ENCODE results near the gene SEMA6B.
"Not testable (repeated sequence)": the region's sequence is repeated elsewhere in the genome, so short reads cannot be mapped to it uniquely, and the experiment has no call there.

Gene SEMA6B

DNA sequence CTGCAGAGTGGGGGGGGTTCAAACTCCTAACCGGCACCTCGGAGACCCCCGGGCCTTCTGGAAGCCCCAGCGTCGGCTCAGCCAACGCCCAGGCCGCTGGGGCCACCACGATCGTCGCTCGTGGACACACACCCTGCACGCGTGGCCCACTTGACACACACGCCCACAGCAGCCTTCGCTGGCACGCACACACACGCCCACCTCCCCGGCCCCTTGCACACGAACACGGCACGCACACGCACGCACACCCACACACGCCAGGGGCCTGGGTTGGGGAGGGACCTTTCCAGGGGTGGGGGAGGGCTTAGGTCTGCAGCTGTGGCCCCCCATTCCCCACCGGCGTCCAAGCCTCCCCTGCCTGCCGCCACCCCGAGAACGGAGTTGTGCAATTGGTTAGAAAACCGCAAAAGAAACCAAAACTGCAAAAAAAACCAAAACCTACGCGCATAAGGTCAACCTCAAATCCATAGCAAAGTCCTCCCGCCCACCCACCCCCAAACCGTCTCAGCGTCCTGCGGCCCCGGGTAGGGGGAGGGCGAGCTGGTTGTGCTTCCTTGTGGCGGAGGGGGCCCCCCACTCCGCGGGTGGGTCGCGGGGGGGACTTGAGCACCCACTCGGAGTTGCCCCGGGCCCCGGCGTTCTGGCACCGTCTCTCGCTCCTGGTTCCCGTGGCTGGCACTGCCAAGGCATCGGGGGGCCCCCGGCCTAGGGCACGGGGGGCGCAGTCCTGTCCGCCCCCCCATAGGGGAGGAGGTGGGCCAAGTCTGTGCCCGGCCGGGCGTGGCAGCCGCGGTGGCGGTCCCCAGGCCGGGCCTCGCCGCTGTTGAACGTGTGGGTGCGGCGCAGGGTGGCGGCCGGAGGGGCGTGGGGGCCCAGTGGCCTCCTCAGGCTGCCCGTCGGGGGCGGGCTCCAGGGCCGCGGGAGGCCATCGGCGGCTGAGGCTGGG, 16.3 kb downstream of the SEMA6B start:
- DNase-seq, result no peak

DNA sequence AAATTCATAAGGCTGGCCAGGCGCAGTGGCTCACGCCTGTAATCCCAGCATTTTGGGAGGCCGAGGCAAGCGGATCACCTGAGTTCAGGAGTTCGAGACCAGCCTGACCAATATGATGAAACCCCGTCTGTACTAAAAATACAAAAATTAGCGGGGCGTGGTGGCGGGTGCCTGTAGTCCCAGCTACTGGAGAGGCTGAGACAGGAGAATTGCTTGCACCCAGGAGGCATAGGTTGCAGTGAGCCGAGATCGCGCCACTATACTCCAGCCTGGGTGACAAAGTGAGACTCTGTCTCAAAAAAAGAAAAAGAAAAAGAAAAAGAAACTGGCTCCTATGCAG, 17.7 kb downstream of the SEMA6B start:
- DNase-seq, result not testable (repeated sequence)

DNA sequence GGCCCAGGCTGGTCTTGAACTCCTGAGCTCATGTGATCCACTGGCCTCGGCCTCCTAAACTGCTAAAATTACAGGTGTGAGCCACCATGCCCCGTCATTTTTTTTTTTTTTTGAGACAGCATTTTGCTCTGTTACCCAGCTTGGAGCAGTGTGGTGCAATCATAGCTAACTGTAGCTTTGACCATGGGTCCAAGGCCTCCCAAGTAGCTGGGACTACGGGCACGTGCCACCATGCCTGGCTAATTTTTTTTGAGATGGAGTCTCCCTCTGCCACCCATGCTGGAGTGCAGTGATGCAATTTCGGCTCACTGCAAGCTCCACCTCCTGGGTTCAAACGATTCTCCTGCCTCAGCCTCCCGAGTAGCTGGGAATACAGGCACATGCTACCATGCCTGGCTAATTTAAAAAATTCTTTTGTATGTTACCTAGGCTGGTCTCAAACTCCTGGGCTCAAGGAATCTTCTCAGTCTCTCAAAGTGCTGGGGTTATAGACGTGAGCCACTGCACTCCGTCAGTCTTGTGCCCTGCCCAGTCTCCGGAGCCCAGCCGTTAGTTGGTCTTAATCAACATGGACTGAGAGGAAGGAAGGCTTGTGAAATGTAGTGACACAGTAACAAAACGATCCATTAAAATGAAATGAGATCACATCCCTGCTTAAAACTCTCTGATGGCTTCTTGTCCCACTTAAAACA, 18.2 kb downstream of the SEMA6B start:
- no peak for DNase-seq

DNA sequence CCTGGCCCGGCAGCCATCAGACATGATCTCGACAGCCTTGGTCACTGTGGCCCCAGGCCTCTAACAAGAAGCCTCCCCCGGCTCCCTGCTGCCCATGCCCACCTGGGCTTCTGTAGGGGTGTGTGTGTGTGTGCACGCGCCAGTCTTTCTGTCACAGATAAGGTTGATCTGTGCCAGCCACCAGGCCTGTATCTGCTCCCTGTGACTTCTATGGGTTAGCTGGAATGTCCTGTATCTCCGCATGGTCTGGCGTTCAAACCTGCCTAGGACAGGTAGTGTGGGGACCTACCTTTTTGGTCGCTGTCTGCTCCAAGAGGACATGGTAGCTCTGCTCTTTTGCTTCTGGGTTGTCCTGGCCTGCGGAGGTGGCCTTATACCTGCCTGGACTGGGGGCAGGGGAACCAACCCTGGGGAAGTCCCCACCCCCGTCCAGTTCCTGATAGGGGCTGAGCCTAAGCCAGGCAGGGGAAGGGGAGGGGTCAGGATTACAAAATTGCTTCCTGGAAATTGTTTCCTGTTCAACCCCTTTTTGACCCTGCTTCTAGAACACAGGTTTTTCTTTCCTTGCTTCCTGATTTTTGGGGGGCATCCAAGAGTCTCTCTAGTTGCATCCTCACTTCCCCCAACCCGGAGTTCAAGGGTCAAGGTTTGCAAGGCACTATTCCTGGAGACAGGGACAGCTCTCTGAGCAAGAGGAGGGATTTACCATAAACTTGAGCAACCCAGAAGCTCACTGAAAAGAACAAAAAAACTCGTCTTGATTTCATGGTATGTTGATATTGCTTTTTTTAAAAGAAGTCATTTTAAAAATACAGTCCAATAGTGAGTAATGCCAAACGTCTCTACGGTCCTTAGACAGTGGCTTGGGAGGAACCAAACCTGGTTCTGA, 19.5 kb downstream of the SEMA6B start, which contains the start of gene LRG1:
Gene LRG1 (minus strand): TSS at position 344 of the 889 bp plus-strand sequence. CDS start 23 bp downstream, at position 321.
- DNase-seq, result peak; percentile 33

DNA sequence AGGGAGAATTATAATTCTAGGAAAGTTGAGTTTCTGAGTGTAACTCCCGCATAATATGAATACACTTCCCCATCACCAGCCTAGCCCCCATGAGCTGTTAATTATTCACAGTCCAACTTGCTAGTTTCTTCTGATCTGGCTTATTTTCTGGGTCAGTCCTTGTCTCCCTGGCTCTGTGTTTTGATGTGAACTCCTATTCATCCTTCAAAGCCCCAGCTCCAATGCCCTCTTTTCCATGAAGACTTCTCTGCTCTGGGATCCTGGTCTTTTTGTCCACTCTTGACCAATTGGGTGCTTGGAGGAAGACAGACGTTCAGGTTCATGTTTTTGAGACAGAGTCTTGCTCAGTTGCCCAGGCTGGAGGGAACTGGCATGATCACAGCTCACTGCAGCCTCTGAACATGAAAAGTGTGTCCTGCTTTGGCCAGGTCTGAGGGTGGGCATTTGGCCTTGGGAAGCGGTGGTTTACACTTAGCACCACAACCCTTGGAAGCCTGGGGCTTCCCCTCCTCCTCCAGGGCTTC, 20.3 kb downstream of the SEMA6B start:
- no peak for DNase-seq

DNA sequence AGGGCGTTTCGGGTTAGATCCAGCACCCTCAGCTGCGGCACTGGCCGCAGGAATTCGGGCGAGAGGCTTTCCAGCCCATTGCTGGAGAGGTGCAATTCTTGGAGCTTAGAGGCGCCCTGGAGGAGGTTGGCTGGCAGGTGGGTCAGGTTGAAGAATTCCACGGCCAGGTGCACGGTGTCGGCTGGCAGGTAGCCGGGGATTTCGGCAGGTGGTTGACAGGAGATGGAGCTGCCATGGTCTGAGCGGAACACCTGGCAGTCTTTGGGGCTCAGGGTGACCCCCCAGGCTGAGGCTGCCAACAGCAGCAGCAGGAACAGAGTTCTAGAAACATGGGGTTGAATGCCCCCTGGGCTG, 20.9 kb downstream of the SEMA6B start:
- DNase-seq, result no peak

DNA sequence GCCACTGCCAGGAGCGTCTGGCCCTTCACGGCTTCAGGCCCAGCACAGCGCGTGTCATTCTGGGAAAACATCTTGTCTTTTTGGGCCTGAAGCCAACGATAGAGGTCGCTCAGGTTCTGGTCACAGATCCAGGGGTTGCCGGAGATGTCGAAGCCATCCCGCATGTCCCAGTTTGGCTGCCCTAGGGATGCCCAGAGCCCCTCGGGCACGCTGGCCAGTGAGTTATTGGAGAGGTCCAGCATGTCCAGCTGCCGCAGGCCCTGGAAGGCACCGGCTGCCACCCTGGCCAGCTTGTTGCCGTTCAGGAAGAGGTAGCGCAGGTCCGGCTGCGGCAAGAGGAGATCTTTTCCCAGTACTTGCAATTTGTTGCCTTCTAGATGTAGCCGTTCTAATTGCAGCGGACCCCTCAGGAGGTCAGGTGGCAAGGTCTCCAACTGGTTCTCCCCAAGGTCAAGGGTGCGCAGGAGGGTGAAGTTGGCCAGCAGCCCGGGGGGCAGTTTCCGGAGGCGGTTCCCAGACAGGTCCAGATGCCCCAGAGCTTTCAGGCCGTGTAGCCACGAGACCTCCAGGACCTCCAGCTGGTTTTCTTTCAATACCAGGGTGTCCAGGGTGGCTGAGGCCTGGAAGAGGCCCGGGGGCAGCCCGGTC, 21.4 kb downstream of the SEMA6B start:
- DNase-seq, result no peak

DNA sequence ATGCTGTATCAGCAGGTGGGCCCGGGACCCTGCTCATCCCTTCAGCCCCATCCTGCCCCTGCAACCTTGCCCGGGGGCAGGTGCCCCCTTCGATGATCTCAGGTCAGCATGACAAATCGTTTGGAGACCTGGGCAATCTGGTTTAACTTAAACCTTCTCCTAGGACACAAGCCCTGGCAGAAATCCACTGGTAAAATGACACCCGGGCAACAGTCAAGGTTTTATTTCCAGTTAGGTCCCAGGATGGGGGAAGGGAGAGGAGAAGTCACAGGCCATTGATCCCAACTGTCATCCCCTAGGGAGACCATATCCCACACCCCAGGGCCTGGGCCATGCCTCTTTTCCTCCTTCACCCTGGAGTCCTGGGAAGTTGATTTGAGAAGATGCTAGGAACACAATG, 22.7 kb downstream of the SEMA6B start:
- no peak for DNase-seq

DNA sequence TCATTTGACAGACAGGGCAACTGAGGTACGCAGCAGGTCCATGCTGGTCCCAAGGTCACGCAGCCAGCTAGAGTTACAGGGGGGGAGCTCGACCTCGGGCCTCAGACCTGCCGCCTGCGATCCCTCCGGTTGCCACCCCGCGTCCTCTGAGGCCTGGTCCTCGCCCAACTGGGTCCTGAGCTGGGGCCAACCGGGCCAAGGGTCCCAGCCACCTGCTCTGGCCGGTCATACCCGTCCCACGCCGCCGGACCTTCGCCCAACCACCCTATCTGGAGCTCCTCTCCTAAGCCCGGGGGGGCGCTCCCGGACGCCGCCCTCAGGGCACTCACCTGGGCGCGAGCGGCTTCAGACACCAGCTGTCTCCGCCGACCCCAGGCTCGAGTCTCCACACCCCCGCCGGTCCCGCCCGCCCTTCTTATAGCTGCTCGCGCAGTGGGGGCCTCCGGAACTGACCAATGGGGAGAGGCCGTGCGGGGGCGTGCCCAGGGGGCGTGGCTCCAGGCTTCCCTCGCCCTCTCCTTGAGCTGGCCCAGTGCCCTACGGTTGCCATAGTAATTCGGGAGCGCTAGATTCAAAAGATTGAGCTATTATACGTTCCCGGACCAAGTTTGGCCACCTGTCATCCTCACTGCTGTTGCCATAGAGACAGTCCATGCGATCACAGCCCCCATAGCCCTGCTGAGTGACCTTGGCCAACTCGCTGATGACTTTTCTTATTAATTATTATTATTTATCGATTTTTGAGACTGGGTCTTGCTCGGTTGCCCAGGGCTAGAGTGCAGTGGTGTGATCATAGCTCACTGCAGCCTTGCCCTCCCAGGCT, 24.4 kb downstream of the SEMA6B start, which contains the start of gene PLIN5:
Gene PLIN5 (minus strand): TSS at position 389 of the 823 bp plus-strand sequence. CDS start 1,150 bp downstream, outside the sequence.
- DNase-seq, result peak; percentile 74

DNA sequence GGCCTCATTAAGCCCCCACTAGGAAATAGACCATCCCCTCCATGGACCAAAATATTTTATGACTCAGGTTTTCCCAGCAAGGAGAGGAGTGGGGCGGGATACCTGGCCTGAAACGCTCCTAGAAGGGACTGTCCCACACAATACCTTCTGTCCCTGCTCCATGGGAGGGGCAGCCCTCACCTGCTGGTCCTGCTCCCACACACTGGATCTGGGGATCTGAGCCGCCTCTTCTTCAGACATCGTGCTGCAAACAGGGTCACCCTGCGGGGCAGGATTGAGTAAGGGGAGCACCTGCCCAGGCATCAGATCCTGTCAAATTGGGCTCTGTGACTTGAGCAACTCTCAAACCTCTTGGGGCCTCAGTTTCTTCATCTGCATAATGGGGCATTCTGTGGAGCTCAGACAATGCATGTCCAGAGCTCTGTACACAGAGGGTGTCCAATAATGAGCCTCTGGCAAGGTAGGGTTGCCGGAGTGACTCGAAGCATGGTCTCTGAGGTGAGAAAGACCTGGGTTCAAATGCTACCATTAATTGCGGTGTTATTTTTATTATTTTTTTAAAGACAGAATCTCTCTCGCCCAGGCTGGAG, 25.6 kb downstream of the SEMA6B start:
- DNase-seq, result no peak

DNA sequence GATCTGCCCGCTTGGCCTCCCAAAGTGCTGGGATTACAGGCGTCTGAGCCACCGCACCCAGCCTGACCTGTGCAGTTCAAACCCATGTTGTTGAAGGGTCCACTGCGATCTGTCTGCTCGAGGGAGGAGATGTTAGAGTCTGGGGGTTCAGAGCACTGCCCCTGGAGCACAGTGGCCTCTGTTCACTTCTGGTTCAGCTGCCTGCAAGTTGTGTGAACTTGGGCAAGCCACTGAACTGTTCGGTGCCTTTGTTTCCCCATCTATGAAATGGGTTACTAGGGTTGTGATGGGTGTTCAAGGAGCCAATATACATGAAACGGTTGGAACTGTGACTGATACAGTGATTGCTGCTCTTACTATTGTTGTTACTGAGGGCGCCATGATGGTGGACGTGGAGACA, 26.1 kb downstream of the SEMA6B start:
- DNase-seq, result no peak

DNA sequence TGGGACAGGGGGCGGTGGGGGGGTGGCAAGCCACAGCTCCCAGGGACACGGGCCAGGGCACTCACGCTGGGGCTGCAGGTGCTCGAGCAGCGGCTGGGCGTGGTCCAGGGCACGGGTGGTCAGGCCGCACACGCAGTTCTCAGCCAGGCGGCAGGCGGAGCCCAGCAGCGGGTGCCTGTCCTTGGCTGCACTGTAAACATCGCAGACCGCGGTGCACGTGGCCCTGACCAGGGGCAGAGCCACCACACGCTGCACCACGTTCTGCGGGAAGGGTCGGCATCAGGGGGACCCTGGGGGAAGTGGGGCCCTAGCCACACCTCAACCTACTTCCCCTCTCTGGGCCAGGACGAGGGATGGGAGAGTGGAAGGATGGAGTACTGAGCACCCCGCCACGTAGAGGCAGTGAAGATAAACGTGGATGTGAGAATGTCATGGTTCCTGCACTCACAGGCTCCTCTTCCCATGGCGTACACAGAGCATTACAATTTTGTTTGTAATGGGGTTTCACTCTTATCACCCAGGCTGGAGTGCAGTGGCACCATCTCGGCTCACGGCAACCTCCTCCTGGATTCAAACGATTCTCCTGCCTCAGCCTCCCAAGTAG, 27.8 kb downstream of the SEMA6B start:
- DNase-seq, result no peak

DNA sequence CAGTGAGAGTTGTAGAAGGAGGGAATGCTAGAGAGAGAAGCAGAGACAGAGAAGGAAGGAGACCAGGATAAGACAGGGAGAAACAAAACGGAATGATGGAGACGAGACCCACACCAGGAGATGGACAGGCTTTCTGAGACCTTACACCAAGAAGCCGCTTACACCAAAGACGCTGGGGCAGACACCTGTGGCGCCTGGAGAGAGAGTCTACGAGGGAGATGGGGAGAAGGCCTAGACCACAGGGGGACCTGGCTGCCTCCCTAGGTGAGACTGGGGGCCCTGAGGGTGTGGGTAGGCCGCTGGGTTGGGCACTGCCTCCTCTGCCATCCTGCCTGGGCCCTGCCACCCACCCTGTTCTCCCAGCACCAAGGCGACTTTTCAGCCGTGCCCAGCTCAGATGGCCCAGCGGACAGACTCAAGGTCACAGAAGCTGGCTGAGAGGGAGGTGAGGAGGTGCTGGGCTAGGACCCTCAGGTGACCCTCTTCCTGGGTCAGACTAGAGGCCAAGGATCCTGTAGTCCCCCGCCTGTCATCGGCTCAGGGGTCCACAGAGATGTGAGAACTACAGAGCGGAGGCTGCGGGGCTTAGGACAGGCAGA, 29.5 kb downstream of the SEMA6B start:
- DNase-seq, result no peak

DNA sequence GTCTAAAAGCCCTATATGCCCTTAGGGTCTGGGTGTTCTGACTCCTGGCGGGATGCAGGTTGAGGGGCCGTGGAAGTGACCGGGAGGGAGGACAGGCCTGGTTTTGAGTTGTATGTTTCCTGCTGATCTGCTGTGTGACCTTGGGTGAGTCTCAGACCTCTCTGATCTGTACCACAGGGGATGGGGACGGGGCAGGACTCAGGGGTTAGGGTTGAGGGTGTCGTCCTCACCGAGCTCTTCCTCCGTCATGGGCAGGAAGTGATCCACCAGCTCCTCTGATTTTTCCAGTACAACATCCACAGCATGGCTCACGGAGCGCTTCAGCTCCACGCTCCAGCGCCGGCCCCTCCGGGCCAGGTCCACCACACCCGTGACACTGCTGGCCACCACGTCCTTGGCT, 30.6 kb downstream of the SEMA6B start:
- DNase-seq, result no peak

DNA sequence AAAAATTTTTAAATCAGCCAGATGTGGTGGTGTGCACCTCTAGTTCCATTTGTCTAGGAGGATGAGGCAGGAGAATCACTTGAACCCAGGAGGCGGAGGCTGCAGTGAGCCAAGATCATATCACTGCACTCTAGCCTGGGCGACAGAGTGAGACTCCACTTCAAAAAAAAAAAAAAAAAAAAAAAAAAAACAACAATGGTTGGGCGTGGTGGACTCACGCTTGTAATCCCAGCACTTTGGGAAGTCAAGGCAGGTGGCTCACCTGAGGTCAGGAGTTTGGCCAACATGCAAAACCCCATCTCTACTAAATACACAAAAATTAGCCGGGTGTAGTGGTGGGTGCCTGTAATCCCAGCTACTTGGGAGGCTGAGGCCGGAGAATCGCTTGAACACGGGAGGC, 32.1 kb downstream of the SEMA6B start:
- not testable (repeated sequence) for DNase-seq

DNA sequence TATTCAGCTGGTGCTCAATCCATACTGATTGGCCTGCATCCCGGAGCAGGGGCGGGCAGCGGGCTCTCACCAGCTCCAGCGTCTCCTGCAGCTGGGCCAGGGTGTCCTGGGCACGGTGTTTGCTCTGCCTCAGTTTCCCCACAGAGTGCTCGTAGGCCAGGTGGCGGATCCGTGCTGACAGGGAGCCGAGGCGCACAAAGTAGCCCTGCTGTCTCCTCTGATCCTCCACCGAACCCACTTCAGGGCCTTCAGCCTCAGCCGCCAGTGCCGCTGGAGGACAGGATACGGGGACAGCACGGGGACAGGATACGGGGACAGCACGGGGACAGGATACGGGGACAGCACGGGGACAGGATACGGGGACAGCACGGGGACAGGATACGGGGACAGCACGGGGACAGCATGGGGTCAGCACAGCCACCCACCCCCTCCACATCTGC, 33.9 kb downstream of the SEMA6B start:
- DNase-seq, result no peak

DNA sequence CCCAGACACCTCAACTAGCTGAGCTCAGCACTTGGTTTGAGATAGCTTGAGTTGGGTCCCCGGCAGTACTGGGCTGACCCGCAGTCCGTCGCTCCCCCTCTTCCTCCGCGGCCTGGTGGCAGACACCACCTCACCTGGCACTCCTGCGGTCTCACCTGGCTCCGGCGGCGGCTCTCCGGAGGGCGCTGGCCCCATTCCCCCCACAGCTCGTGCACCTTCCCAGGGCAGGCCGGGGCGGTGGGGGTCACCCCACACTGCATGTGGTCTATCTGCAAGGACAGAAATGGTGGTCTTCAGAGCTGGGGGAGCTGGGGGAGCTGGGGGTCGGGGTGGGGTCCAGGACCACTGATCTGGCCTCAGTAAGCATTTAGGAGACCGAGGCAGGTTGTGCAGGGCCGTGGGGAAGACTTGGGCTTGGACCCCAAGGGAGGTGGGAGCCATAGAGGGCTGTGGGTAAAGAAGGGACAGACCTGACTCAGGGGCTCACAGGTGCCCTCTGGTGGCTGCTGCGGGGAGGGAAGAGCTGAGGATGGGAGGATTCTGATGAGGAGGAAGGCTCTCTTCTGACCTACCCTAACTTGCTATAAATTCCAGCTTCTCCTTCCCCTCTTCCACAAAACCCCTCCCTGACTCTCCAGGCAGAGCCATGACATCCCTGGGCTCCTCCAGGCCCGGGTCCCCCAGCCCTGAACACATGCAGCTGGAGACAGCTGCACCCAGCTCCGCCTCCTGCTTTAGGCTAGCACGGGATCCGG, 34.5 kb downstream of the SEMA6B start:
- DNase-seq, result peak; percentile 88

DNA sequence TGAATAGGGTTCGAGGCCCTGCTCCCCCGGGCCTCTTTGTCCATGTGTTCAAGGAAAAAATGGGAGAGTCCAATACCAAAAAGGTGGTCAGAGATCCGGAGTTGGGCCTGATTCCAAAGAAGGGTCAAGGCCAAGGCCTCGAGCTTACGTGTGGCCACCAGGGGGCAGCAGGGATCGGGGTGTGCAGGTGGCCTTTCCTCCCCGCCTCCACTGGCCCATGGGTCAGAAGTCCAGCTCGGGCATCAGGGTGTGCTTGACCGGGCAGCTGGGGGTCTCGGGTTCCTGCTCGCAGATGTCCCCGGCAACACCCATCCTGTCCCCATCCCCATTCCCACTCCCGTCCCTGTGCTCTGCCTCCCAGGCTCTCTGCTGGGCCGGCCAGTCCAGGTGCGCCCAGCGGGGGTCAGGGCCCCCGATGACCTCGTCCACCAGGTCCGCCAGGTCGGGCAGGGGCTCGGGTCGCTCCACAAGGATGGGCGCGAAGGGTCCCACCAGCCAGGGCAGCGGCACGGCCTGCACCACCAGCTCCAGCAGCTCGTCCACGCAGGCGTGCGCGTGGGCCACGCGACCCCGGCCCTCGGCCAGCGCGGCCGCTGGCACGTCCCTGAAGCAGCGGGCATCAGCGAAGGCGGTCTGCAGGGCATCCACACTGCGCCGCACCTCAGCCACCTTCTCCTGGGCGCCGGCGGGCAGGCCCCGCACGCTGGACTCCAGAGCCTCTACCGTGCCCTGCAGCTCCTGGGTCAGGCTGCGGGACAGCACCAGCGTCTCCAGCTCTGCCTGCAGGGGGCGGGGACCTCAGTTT, 36.0 kb downstream of the SEMA6B start:
- DNase-seq, result peak; percentile 66

Data from stimulated activated CD8-positive, alpha-beta memory T cell treated with anti-CD3 and anti-CD28 coated beads, Interleukin-4, amount 100 ng/mL, for 48 hours (primary cell).